ENCODE results near the gene KMT2A.

Gene KMT2A

GRCh38 chr11:118514103-118514502, 77.8 kb downstream of the KMT2A start:
- no peak for DNase-seq (ENCODE audit: low read depth)
- no peak overlapping the region for H3K4me3 ChIP-seq (ENCODE audit: low read depth, low read length)
- TF ChIP-seq CTCF (IDR thresholded peaks at IDR 0.05; ENCODE audit: low read depth, low read length) (no peak), POLR2A (IDR thresholded peaks at IDR 0.05; ENCODE audit: extremely low read depth, insufficient read length) (no peak), MYC (IDR thresholded peaks at IDR 0.05; ENCODE audit: low read depth, low read length) (no peak), MAX (IDR thresholded peaks at IDR 0.05; ENCODE audit: low read depth, low read length) (no peak)

GRCh38 chr11:118519549-118519948, 83.3 kb downstream of the KMT2A start:
- H3K4me3 ChIP-seq (ENCODE audit: low read depth, low read length), result no peak overlapping the region
- TF ChIP-seq POLR2A (IDR thresholded peaks at IDR 0.05; ENCODE audit: extremely low read depth, insufficient read length) (no peak), MAX (IDR thresholded peaks at IDR 0.05; ENCODE audit: low read depth, low read length) (no peak), MYC (IDR thresholded peaks at IDR 0.05; ENCODE audit: low read depth, low read length) (no peak), CTCF (IDR thresholded peaks at IDR 0.05; ENCODE audit: low read depth, low read length) (no peak)
- DNase-seq (ENCODE audit: low read depth), result no peak

- TF ChIP-seq CTCF (IDR thresholded peaks at IDR 0.05; ENCODE audit: low read depth, low read length), result no peak
- TF ChIP-seq MAX (IDR thresholded peaks at IDR 0.05; ENCODE audit: low read depth, low read length), result no peak
- no peak for TF ChIP-seq MYC (IDR thresholded peaks at IDR 0.05; ENCODE audit: low read depth, low read length)
- TF ChIP-seq POLR2A (IDR thresholded peaks at IDR 0.05; ENCODE audit: extremely low read depth, insufficient read length), result no peak
- no peak for DNase-seq (ENCODE audit: low read depth)
- no peak overlapping the region for H3K4me3 ChIP-seq (ENCODE audit: low read depth, low read length)
Observed at GRCh38 chr11:118521892-118522311, 85.6 kb downstream of the KMT2A start.

GRCh38 chr11:118522571-118523072, 86.3 kb downstream of the KMT2A start:
- peak; percentile 43 for DNase-seq (ENCODE audit: low read depth)
- H3K4me3 ChIP-seq (ENCODE audit: low read depth, low read length), result no peak overlapping the region
- TF ChIP-seq MAX (IDR thresholded peaks at IDR 0.05; ENCODE audit: low read depth, low read length) (no peak), CTCF (IDR thresholded peaks at IDR 0.05; ENCODE audit: low read depth, low read length) (peak; percentile 53)

GRCh38 chr11:118524356-118524755, 88.1 kb downstream of the KMT2A start:
- TF ChIP-seq MYC (IDR thresholded peaks at IDR 0.05; ENCODE audit: low read depth, low read length) (no peak), MAX (IDR thresholded peaks at IDR 0.05; ENCODE audit: low read depth, low read length) (no peak), POLR2A (IDR thresholded peaks at IDR 0.05; ENCODE audit: extremely low read depth, insufficient read length) (no peak), CTCF (IDR thresholded peaks at IDR 0.05; ENCODE audit: low read depth, low read length) (peak; percentile 2)
- no peak overlapping the region for H3K4me3 ChIP-seq (ENCODE audit: low read depth, low read length)
- DNase-seq (ENCODE audit: low read depth), result peak; percentile 58

Measured in NB4 (cell line).